GM19452 (cell line): Measurements from ENCODE around the gene RAG1.
A peak's percentile ranks its signal among the peaks of the same experiment; 100 is the strongest.
"Not testable (repeated sequence)": the region's sequence is repeated elsewhere in the genome, so short reads cannot be mapped to it uniquely, and the experiment has no call there.

Experiments
- ATAC-seq: cut with Tn5 transposase; IDR thresholded peaks from one replicate; pipeline ENCODE4 v1.9.1; 2021; ENCODE audit not compliant: unreplicated experiment

Gene RAG1

GRCh38 chr11:36567694-36568093 lies at the start of gene RAG1:
TSS of gene RAG1 (plus strand) at chr11:36568007. CDS start at chr11:36573305, 5,298 bp downstream.
- ATAC-seq = no peak

GRCh38 chr11:36530840-36531239 lies 37.0 kb upstream of the RAG1 start:
- no peak for ATAC-seq

DNA sequence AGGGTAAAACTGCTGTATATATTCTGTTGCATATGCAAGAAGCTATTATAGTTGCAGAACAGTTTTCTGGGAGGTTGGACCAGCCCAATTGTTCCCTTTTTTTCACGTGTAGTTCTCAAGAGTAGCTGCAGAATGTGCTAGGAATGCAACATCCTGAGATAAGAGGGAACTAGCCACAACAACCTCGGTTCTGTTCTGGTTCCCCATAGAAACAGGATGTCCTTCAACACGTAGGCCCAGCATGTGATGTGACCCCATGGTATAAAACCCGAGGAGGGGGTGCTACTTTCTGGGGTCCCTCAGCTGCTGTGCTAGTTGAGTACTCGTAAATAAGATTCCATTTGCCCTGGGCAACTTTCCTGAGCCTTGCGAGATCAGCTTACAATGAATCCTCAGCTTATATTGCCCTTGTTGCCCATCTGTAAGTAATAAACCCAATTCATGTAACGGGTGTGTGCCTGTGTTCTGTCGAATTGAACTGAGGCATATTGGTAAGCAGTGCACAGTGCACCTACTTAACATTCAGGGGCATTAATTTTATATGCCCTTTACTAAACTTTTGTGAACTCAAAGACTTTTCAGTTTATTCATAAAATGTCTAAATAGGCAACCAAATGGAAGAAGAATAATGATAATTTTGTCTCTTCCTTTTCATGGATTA lies 34.7 kb upstream of the RAG1 start:
- no peak for ATAC-seq

DNA sequence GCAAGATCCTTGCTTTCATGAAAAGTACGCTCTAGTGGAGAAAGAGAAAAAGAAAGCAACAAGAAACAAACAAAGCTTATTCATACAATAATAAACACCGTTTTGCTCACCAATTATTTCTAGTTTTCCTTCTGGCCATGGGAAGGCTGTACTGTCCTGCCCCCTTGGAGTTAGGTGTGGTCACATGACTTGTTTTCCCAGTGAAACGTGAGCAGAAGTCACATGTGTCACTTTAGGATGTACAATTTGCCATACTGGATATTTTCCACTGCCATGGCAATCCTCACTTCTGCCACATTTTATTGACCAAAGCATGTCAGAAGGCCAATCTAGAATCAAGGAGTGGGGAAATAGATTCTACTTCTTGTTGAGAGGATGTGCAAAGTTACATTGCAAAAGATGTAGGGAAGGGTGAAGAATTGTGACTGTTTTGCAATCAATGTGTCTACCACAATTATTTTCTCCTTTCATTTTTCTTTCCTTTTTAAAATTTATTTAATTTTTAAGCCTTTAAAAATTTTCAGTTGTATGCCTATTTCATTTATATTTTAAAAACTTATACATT lies 33.4 kb upstream of the RAG1 start:
- ATAC-seq = no peak

DNA sequence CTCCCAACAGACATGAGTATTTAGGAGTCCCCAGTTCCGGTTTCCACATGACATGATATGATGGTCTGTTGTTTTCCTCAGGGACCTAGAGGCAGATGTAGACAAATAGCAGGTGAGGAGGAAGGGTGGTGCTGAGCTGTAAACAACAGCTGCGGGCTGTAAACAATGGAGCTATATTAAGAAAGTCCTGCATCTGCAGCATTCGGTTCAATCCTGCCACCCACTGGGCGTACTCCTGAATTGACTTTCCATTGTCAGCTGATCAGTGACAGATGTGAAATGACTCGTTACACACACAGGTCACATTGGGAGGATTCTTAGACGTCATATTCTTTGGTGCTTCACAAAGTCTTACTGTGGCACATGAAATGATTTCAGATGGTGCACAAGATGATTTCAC lies 26.8 kb upstream of the RAG1 start:
- ATAC-seq = peak; percentile 94

GRCh38 chr11:36550385-36551115 lies 17.3 kb upstream of the RAG1 start:
- no peak for ATAC-seq

- not testable (repeated sequence) for ATAC-seq
These were observed 10.4 kb upstream of the RAG1 start for GRCh38 chr11:36557390-36557789.

DNA sequence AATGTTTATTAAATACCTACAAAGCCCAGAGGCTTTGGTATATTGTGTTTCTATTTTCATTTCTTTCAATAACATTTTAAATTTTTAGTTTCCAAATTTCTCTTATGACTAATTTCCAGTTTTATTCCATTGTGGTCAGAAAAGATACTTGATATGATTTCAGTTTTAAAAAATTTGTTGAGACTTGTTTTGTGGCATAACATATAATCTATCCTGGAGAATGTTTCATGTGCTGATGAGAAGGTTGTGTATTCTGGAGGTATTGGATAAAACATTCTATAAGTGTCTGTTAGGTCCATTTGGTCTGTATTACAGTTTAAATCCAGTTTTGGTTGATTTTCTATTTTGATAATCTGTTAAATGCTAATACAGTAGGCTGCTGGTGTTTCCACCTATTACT lies 9.8 kb upstream of the RAG1 start:
- ATAC-seq = no peak

DNA sequence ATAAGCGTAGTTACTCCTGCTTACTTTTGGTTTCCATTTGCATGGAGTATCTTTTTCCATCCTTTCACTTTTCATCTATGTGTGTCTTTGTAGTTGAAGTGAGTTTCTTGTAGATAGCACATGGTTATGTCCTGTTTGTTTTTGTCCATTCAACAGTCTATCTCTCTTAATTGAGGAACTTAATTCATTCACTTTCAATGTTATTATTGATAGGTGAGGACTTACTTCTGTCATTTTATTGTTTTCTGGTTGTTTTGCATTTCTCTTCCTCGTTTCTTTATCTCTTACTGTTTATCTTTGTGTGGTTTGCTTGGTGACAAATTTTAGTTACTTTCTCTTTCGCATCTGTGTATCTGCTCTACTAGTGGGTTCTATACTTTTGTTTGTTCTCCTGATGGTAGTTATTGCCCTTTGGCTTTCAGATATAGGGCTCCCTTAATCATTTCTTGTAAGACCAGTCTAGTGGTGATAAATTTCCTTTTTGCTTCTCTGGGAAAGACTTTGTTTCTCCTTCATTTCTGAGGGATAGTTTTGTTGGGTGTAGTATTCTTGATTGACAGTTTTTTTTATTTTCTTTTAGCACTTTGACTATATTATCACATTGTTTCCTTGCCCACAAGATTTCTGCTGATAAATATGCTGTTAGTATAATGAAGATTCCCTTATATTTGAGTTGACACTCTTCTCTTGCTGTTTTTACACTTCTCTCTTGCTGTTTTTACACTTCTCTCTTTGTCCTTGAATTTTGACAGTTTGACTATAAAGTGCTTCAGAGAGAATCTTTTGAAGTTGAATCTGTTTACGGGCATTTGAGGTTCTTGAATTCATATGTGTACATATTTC lies 9.0 kb upstream of the RAG1 start:
- peak; percentile 95 for ATAC-seq

DNA sequence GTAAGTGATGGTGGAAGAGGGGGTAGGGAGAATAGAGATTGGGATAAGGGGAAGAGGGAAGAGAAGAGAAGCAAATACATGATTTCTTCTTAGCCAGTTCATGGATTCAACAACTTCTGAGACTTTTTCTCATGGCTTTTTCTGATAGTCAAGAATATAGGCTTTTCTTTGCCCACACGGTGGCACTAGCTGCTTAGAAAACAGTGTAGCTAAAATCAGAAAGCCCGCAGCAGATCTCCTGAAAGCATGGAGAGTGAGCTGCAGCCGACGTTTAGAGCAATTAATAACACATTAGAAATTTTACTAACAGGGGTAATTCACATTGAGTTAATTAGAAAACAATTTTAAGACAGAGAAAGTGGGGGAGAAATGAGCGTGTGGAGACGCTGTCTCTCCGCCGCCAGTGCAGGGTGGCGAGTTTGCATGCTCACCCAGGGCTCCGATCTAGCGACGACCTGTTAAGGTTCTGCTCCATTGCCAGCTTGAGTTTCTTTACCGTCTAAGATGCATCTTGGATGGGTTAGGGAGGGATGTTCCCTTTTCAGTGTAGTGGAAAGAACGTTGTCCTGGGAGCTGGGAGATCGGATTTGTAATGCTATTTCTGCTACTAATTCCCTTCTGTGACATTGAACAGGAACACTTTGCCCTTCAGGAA lies 3.3 kb upstream of the RAG1 start:
- no peak for ATAC-seq

GRCh38 chr11:36565031-36565610 lies 2.7 kb upstream of the RAG1 start:
- no peak for ATAC-seq

DNA sequence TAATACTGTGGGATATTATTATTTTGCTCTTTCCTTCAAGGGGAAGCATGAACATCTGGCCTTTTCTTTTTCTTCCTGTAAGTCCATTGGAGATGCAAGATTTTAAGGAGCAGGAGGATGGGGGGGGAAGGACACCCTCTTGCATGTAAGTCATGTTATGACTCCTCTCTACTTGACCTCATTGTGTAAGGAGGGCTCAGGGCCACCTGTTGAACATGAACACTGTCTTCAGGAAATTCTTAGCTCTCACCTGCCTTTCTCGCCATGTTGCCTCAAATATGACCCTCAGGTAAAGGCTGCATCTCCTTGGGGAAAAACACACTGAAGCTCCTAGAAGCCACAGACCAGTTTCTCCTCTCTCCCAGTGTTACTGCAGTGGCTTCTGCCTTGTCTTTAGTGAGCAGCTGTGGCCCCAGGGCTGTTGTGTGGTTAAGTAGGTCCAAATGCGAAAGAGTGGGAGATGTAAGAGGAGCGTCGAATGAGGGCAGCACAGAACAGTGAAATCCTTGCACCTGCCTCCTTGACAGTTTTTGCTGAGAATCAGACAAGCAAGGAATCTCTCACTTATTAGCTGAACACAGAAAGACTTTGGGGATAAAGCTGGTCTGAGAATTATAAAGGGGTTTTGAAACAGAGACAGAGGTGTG lies 1.3 kb upstream of the RAG1 start:
- ATAC-seq = no peak

- ATAC-seq = no peak
These were observed 1.3 kb downstream of the RAG1 start for GRCh38 chr11:36569095-36569494.

GRCh38 chr11:36574486-36574885 lies 6.7 kb downstream of the RAG1 start:
- no peak for ATAC-seq

DNA sequence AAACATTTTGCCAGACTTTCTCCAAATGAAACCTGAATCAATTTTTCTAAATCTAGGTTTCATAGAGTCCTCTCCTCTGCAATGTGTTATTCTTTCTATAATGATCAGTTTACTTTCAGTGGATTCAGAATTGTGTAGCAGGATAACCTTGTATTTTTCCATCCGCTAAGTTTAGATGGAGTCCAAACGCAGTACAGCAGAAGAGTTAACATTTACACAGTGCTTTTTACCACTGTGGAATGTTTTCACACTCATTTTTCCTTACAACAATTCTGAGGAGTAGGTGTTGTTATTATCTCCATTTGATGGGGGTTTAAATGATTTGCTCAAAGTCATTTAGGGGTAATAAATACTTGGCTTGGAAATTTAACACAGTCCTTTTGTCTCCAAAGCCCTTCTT lies 9.6 kb downstream of the RAG1 start:
- no peak for ATAC-seq

GRCh38 chr11:36577859-36578258 lies 10.1 kb downstream of the RAG1 start:
- no peak for ATAC-seq

DNA sequence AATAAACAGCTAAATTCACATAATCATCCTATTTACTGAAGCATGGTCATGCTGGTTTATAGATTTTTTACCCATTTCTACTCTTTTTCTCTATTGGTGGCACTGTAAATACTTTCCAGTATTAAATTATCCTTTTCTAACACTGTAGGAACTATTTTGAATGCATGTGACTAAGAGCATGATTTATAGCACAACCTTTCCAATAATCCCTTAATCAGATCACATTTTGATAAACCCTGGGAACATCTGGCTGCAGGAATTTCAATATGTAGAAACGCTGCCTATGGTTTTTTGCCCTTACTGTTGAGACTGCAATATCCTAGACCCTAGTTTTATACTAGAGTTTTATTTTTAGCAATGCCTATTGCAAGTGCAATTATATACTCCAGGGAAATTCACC lies 10.7 kb downstream of the RAG1 start:
- no peak for ATAC-seq

DNA sequence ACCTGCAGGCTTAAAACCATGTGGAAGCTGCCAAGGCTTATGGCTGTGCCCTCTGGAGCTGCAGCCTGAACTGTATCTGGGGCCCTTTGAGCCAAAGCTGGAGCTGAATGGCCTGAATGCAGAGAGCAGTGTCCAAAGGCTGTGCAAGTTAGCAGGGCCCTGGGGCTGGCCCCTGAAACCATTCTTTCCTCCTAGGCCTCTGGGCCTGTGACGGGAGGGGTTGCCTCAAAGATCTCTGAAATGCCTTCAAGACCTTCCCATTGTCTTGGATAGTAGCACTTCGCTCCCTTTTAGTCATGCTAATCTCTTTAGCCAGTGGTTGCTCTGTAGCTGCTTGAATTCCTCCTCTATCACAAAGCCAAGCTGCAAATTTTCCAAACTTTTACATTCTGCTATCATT lies 13.7 kb downstream of the RAG1 start:
- ATAC-seq = no peak

DNA sequence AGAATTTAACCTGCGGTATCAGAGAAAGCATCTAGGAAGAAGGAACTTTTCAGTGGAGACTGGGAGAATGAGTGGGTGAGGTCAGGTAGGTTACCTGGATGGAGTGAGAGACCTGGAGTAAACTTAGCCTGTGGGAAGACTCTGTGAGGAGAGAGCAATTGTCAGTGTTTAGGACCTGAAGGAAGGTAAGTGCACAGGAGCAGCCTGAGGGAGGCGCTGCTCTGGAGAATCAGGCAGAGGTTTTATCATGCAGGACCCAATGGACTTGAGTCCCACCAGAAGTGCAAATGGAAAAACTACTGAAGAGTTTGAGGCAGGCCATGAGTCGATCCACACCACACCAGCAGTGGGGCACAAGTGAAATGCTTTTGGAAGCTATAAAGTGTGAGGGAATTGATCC lies 15.9 kb downstream of the RAG1 start:
- no peak for ATAC-seq

GRCh38 chr11:36586543-36586942 lies 18.7 kb downstream of the RAG1 start:
- no peak for ATAC-seq
